ENCODE measurements around the gene HACD2.
A peak's percentile ranks its signal among the peaks of the same experiment; 100 is the strongest.

HACD2 gene

DNA sequence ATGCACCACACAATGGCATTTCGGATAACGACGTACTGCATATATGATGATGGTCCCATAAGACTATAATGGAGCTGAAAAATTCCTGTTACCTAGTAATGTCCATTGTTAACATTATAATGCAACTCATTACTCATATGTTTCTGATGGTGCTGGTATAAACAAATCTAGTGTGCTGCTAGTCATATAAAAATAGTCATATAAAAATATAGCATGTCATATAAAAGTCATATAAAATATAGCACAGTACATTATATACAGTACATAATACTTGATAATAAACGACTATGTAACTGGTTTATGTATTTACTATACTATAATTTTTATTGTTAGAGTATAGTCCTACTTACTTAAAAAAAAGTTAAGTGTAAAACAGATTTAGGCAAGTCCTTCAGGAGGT is 50.6 kb downstream of the HACD2 start:
- Mint-ChIP-seq H3K27me3 (no peaks in the 10 kb centered on the region), H3K9me3 (no peaks in the 10 kb centered on the region), H3K36me3 (ENCODE audit: low read depth) (no peaks in the 10 kb centered on the region), H3K4me1 (ENCODE audit: low read depth) (peaks cover 8% of the 10 kb centered on the region), H3K27ac (no peak overlapping the region), H3K4me3 (no peak overlapping the region)

DNA sequence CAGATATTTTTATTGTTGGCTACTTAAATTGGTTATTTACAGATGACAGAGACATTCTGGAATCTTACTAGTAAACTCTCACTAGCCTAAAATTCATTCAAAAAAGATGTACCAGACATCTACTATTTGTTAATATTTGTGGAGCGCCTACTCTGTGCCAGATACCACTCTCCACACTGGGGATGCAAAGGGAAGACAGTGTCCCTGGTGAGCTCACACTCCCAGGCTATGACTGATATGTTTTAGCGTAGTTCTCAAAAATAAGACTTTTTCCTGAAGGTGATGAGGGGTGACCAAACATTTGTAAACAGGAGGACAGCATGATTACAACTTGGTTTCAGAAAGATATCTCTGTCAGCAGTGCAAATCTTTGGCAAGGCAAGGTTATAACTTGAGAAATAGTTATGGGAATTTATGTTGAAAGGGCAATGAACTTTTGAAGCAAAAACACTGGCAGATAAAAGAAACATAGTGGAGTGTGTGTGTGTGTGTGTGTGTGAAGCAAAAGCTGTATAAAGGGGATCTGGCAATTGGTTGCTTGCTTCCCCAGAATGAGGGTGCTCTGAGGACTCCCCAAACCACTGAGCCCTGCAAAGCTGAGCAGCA is 51.2 kb downstream of the HACD2 start:
- Mint-ChIP-seq H3K27me3 (no peaks in the 10 kb centered on the region), H3K4me3 (no peak overlapping the region), H3K36me3 (ENCODE audit: low read depth) (no peaks in the 10 kb centered on the region), H3K4me1 (ENCODE audit: low read depth) (peaks cover 8% of the 10 kb centered on the region), H3K9me3 (no peaks in the 10 kb centered on the region), H3K27ac (no peak overlapping the region)

DNA sequence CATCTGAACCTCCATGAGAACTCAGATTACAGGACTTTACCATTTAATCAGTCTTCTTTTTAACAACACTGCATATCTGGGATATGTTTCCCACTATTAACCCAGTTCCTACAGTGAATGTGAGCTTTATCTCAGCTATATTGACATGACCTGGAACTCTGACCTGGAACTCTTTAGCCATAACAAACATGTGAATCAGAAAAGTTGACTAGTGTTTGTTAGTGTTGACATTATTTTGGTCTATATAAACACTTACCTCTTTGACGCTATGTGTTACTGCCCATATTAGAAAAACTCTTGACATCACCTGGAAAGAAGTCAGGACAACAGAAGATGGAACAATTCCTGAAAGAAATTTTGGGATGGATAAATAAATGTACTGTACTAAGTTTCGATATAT is 56.7 kb downstream of the HACD2 start:
- H3K9me3 Mint-ChIP-seq: no peaks in the 10 kb centered on the region
- H3K4me3 Mint-ChIP-seq: no peak overlapping the region
- no peaks in the 10 kb centered on the region for H3K27me3 Mint-ChIP-seq
- peaks cover 36% of the 10 kb centered on the region for H3K36me3 Mint-ChIP-seq (ENCODE audit: low read depth)
- H3K27ac Mint-ChIP-seq: no peak overlapping the region
- peaks cover 40% of the 10 kb centered on the region for H3K4me1 Mint-ChIP-seq (ENCODE audit: low read depth)

DNA sequence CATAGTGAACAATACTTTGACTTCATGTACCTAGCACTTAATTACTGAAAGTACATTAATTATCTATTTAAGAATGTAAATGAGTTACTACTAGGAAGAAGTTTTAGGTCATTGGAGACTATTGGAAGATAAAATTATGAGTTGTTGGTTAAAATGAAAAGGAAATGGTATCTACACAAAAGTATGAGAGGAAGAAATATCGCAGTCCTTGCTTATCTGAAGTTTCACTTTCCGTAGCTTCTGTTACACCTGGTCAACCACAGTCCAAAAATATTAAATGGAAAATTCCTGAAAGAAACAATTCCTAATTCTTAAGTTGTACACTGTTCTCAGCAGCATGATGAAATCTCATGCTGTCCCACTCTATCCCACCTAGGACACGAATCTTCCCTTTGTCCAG is 57.8 kb downstream of the HACD2 start:
- Mint-ChIP-seq H3K4me1 (ENCODE audit: low read depth) (peaks cover 48% of the 10 kb centered on the region), H3K27ac (no peak overlapping the region), H3K36me3 (ENCODE audit: low read depth) (peaks cover 41% of the 10 kb centered on the region), H3K27me3 (no peaks in the 10 kb centered on the region), H3K9me3 (no peaks in the 10 kb centered on the region), H3K4me3 (no peak overlapping the region)

DNA sequence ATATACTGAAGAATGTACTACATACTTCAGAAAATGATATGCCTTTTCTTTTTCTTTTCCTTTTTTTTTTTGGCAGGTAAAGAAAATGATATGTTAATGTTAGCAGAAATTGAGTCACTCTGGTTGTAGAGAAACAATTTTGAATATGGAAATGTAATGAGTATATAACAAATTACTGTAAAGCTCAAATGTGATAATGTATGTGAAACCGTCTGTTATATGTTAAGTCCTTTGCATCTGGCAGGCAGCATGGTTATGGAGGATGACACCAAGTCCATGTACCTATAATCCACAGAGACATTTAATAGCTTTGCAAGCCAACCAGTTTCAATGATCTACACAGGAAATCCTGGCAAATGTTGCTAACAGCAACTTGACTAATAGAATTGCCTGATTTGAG is 58.4 kb downstream of the HACD2 start:
- H3K27ac Mint-ChIP-seq: no peak overlapping the region
- H3K36me3 Mint-ChIP-seq (ENCODE audit: low read depth): peaks cover 41% of the 10 kb centered on the region
- no peaks in the 10 kb centered on the region for H3K9me3 Mint-ChIP-seq
- H3K4me3 Mint-ChIP-seq: no peak overlapping the region
- H3K4me1 Mint-ChIP-seq (ENCODE audit: low read depth): peaks cover 53% of the 10 kb centered on the region
- H3K27me3 Mint-ChIP-seq: no peaks in the 10 kb centered on the region

DNA sequence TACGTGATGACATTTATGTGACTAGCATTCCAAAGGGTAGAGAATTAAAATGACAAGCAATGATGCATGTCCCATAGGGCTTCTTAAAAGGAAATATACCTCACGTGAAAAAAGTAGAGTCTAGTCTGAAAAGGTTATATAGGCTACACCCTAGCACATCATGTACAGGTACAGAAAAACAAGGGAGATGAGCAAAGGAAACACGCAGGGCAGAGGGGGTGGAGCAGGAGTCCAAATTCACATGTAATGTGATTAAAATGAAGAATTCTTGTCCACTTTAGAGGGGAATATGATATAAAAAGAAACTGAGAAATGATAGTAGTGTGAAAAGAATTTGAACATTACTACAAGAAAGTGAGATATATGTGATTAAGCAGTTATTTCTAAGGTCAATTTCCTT is 59.4 kb downstream of the HACD2 start:
- no peak overlapping the region for H3K27ac Mint-ChIP-seq
- H3K4me1 Mint-ChIP-seq (ENCODE audit: low read depth): peaks cover 61% of the 10 kb centered on the region

DNA sequence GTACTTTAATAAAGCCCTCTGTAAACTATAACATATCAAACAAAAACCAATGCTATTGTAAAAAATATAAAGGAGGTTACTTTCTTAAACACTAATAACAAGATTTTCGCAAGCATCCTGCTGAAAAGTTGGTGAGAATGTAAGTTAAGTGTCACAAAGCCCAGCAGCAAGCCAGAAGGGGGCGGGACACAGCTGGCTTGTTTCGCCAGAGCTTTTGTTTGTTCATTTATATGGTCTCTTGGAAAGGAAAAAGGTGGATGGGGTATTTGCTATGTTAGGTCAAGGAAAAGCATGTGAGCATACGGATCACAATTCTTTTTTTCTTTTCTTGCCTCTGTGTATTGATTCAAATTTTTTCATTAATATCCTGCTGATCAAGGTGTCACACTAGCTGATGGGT is 59.9 kb downstream of the HACD2 start:
- Mint-ChIP-seq H3K36me3 (ENCODE audit: low read depth) (peaks cover 41% of the 10 kb centered on the region), H3K9me3 (no peaks in the 10 kb centered on the region), H3K27me3 (no peaks in the 10 kb centered on the region), H3K4me3 (no peak overlapping the region), H3K27ac (no peak overlapping the region), H3K4me1 (ENCODE audit: low read depth) (peaks cover 61% of the 10 kb centered on the region)

More for the DNA sequence above, 59.4 kb downstream of the HACD2 start:
- no peaks in the 10 kb centered on the region for H3K27me3 Mint-ChIP-seq
- H3K9me3 Mint-ChIP-seq: no peaks in the 10 kb centered on the region
- H3K4me3 Mint-ChIP-seq: no peak overlapping the region
- peaks cover 41% of the 10 kb centered on the region for H3K36me3 Mint-ChIP-seq (ENCODE audit: low read depth)

DNA sequence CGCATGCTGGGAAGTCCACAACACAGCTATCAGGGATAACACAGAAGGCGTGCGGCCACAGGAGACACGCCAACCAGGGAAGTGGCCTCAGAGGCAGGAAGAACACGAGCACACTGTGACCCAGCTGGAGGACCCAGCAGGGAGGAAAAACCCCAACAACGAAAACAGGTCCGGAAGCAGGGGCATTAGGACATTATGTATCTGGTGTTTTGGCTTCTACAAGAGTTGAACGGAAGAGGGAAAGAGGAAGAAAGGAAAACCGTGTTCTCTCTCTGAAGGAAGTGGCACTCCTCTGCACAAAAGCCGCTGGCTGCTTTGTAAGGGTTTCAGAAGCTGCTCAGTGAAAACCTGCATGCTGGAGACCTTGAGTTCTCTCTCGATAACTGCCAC is 61.8 kb downstream of the HACD2 start:
- H3K27ac Mint-ChIP-seq: peak overlapping the region; percentile 57
- no peaks in the 10 kb centered on the region for H3K9me3 Mint-ChIP-seq
- H3K4me1 Mint-ChIP-seq (ENCODE audit: low read depth): peaks cover 61% of the 10 kb centered on the region
- H3K4me3 Mint-ChIP-seq: peak overlapping the region; percentile 38
- H3K36me3 Mint-ChIP-seq (ENCODE audit: low read depth): peaks cover 41% of the 10 kb centered on the region
- no peaks in the 10 kb centered on the region for H3K27me3 Mint-ChIP-seq

DNA sequence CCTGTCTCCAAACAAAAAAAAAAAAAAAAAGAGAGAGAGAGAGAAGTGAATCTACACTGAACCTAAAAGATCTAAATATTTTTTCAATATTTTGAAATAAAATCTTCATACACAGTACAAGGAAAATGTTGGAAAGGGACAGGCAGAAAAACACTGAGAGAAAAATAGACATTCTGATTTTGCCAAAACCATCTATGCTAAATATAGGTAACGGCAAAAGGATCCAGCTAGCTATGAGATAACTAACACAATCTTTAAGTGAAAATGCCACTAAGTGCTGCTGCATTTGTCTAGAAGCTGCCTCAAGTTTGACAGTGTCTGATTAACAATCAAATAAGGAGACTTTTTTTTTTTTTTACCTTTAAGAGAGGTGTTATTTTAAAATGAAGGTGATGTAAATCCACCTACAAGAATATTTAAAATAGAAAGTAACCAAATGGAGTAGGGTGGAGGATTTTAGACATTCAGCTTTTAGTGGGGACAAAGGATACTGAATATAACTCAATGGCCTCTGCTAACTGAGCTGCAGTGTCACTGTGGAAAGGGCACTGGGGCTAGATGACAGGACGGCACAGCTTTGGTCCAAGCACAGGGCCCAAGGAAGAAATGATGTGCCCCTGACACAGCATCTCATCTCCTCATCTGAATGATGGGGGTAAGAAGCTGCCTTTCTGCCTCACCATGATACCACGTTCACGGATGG is 62.4 kb downstream of the HACD2 start:
- peaks cover 60% of the 10 kb centered on the region for H3K4me1 Mint-ChIP-seq (ENCODE audit: low read depth)
- no peaks in the 10 kb centered on the region for H3K9me3 Mint-ChIP-seq
- peaks cover 36% of the 10 kb centered on the region for H3K36me3 Mint-ChIP-seq (ENCODE audit: low read depth)
- no peak overlapping the region for H3K4me3 Mint-ChIP-seq
- no peaks in the 10 kb centered on the region for H3K27me3 Mint-ChIP-seq
- H3K27ac Mint-ChIP-seq: peak overlapping the region; percentile 57

DNA sequence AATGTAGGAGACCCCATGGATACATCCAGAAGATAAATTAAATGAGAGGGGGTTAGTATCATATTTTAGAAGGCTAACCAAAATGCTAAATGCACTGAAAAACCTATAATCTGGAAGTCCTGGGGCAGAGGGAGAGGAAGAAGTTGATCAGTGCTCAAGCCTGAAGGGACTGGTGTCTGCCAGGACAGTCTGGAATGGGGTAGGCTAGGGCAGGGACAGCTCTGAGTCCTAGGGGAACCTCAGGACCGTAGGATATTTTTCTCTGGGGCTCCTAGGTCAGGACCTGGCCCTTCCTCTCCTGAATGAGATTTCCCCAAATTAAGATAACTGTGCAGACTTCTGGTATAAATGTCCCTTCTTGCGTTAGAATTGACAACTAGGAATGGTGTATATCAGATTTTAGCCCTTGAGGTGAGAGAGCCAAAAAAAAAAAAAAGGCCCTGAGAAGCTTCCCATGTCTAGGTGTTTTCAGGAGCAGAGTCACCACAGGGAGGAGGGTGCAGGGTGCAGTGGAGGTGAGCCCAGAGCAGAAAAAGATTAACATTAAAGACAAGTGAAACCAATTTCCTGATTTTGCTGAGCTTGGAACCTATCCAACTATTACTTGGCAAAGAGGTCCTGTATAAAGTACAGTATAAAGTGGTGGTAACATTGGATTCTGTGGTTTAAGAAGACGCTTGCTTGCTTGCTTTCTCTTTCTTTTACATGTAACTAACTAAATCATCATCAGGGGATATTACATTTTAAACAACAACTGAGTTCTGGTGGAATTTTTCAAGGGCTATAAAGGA is 63.5 kb downstream of the HACD2 start:
- peaks cover 52% of the 10 kb centered on the region for H3K4me1 Mint-ChIP-seq (ENCODE audit: low read depth)
- no peaks in the 10 kb centered on the region for H3K27me3 Mint-ChIP-seq
- H3K27ac Mint-ChIP-seq: peak overlapping the region; percentile 53
- no peaks in the 10 kb centered on the region for H3K9me3 Mint-ChIP-seq
- H3K4me3 Mint-ChIP-seq: no peak overlapping the region
- H3K36me3 Mint-ChIP-seq (ENCODE audit: low read depth): peaks cover 26% of the 10 kb centered on the region

DNA sequence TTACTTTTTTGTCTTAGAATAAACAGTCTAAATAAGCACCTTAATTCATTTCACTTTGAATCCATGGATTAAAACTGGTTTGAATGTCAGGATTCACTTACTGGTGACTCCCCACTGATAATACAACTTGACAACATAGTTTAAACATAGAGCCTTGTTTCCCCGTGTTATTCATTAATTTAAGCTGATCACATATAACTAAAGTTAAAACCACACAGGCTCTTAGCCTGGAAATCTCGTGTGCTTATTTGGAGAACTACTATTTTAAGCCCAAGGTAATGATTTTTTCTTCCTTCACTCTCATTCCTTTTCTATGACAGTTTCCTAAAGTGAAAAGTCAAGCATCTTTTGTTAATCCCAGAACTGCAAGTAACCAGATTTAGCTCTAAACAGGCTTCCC is 64.2 kb downstream of the HACD2 start:
- H3K9me3 Mint-ChIP-seq: no peaks in the 10 kb centered on the region
- H3K27me3 Mint-ChIP-seq: no peaks in the 10 kb centered on the region
- peaks cover 46% of the 10 kb centered on the region for H3K4me1 Mint-ChIP-seq (ENCODE audit: low read depth)
- H3K4me3 Mint-ChIP-seq: no peak overlapping the region
- no peak overlapping the region for H3K27ac Mint-ChIP-seq
- H3K36me3 Mint-ChIP-seq (ENCODE audit: low read depth): peaks cover 21% of the 10 kb centered on the region

DNA sequence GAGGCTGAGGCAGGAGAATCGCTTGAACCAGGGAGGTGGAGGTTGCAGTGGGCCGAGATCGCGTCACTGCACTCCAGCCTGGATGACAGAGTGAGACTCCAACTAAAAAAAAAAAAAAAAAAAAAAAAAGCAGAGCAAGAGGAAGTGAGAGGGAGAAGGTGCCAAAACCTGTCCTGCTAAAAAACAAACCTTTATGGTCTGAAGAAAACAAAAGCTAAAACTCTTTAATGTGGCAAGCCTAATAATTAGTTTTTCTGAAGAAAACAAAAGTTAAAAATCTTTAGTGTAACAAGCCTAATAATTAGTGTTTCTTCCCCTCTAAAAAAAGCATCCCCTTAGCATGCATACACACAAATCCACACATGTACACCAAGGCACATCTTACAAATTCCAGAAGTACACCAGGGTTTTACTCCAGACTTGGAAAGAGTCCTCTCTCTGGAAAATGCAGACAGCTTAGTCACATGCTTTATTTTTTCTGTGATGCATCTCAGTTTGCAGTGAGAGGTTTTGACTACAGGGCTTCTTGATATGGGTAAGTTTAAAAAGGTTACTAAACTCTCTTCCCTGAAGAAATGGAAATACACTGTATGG is 65.9 kb downstream of the HACD2 start:
- Mint-ChIP-seq H3K4me1 (ENCODE audit: low read depth) (peaks cover 30% of the 10 kb centered on the region), H3K27ac (no peak overlapping the region), H3K36me3 (ENCODE audit: low read depth) (peaks cover 5% of the 10 kb centered on the region), H3K4me3 (no peak overlapping the region), H3K27me3 (no peaks in the 10 kb centered on the region), H3K9me3 (no peaks in the 10 kb centered on the region)

DNA sequence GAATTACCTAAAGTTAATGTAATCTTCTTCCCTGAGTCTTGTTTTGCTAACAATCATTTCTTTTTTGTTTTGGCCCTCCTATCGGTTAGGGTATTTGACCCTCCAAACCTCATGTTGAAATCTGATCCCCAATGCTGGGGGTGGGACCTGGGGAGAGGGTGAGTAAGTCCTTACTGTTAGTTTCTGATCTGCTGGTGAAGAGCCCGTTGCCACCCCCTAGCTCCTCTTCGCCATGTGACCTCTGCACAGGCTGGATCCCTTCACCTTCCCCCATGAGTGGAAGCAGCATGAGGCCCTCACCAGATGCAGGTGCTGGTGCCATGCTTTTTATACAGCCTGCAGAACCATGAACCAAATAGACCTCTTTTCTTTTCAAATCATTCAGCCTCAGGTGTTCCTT is 73.1 kb downstream of the HACD2 start:
- Mint-ChIP-seq H3K27me3 (no peaks in the 10 kb centered on the region), H3K4me3 (no peak overlapping the region), H3K36me3 (ENCODE audit: low read depth) (peaks cover 14% of the 10 kb centered on the region), H3K9me3 (no peaks in the 10 kb centered on the region), H3K27ac (no peak overlapping the region), H3K4me1 (ENCODE audit: low read depth) (no peaks in the 10 kb centered on the region)

DNA sequence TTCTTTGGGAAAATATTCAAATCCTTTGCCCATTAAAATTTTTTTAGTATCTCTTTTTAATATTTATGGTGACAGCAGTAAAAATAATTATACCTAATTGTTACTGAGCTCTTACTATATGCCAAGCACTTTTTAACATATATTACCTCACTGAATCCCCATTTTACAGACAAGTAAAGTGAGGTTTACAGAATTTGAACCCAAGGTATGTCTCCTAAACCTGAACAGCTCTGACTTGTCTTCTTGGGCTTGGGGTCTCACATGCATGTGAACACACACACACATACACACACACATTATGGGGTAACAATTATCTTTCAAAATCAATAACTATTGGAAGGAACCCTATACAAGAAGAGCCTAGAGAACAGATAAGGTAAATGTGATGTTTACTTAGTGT is 73.8 kb downstream of the HACD2 start:
- no peak overlapping the region for H3K4me3 Mint-ChIP-seq
- no peak overlapping the region for H3K27ac Mint-ChIP-seq
- H3K4me1 Mint-ChIP-seq (ENCODE audit: low read depth): no peaks in the 10 kb centered on the region
- no peaks in the 10 kb centered on the region for H3K9me3 Mint-ChIP-seq
- H3K27me3 Mint-ChIP-seq: no peaks in the 10 kb centered on the region
- H3K36me3 Mint-ChIP-seq (ENCODE audit: low read depth): peaks cover 15% of the 10 kb centered on the region

DNA sequence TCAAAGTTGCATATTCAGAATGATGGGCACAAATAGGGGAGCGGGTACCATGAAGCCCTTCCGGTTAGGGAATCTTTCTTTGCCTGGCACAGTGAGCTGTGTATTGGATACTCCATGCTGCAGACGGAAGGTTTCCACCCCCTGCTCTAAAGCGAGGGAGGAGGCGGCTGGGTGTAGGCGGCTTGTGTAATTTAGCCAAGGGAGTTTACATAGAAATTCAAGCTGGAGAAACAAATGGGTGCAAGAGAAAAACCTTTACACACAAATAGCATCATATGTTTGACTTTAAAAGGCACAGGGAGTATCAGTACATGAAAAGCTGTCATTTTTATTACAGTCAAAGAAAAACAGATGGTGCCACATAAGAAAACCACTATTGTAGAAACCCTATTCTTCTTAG is 76.7 kb downstream of the HACD2 start:
- no peaks in the 10 kb centered on the region for H3K4me1 Mint-ChIP-seq (ENCODE audit: low read depth)
- H3K4me3 Mint-ChIP-seq: no peak overlapping the region

More for the DNA sequence above, 76.7 kb downstream of the HACD2 start:
- no peak overlapping the region for H3K27ac Mint-ChIP-seq
- no peaks in the 10 kb centered on the region for H3K27me3 Mint-ChIP-seq
- H3K36me3 Mint-ChIP-seq (ENCODE audit: low read depth): peaks cover 27% of the 10 kb centered on the region
- no peaks in the 10 kb centered on the region for H3K9me3 Mint-ChIP-seq
